GOT3 (cell line): ENCODE results near the gene CDCP2.
A peak's percentile ranks its signal among the peaks of the same experiment; 100 is the strongest.

Experiments
- DNase-seq: peaks from one replicate; lab custom pipeline; 2025; ENCODE audit warnings: mixed read lengths; lab: John Stamatoyannopoulos, UW

Gene CDCP2

GRCh38 chr1:54136963-54137533 lies 15.8 kb downstream of the CDCP2 start:
- DNase-seq, result no peak

GRCh38 chr1:54136269-54136896 lies 16.4 kb downstream of the CDCP2 start:
- DNase-seq, result no peak

GRCh38 chr1:54135436-54136120 lies 17.2 kb downstream of the CDCP2 start:
- no peak for DNase-seq

- DNase-seq, result no peak
Measured at GRCh38 chr1:54134295-54134694, 18.5 kb downstream of the CDCP2 start.

GRCh38 chr1:54132495-54132894 lies 20.3 kb downstream of the CDCP2 start:
- DNase-seq, result no peak

GRCh38 chr1:54131419-54131818 lies 21.4 kb downstream of the CDCP2 start:
- DNase-seq, result no peak

GRCh38 chr1:54129858-54130257 lies 22.9 kb downstream of the CDCP2 start:
- no peak for DNase-seq

- DNase-seq, result no peak
Measured at GRCh38 chr1:54127594-54128300, 25.1 kb downstream of the CDCP2 start.

- no peak for DNase-seq
Measured at GRCh38 chr1:54126271-54126815, 26.5 kb downstream of the CDCP2 start.

- DNase-seq, result no peak
Measured at GRCh38 chr1:54125386-54126070, 27.3 kb downstream of the CDCP2 start.

GRCh38 chr1:54124906-54125305 lies 27.9 kb downstream of the CDCP2 start:
- DNase-seq, result no peak

GRCh38 chr1:54124472-54124871 lies 28.3 kb downstream of the CDCP2 start:
- DNase-seq, result no peak

GRCh38 chr1:54122992-54123391 lies 29.8 kb downstream of the CDCP2 start:
- DNase-seq, result no peak

- DNase-seq, result no peak
Measured at GRCh38 chr1:54122135-54122751, 30.6 kb downstream of the CDCP2 start.

- peak; percentile 32 for DNase-seq
Measured at GRCh38 chr1:54121482-54122134, 31.2 kb downstream of the CDCP2 start.

- no peak for DNase-seq
Measured at GRCh38 chr1:54120698-54121481, 31.9 kb downstream of the CDCP2 start.

- DNase-seq, result no peak
Measured at GRCh38 chr1:54120018-54120697, 32.6 kb downstream of the CDCP2 start.

GRCh38 chr1:54118704-54119103 lies 34.1 kb downstream of the CDCP2 start:
- no peak for DNase-seq

GRCh38 chr1:54117815-54118563 lies 34.8 kb downstream of the CDCP2 start:
- DNase-seq, result no peak
